MCF 10A (cell line): ENCODE results near the gene POU2AF1. TPM values are rescaled to one million over a fixed set of nuclear protein-coding genes. Genes with fewer than 3 reads are reported as not detected.
"Not testable (repeated sequence)": the region's sequence is repeated elsewhere in the genome, so short reads cannot be mapped to it uniquely, and the experiment has no call there.

ENCODE experiments used
- BruUV-seq: library from RNA; stranded (reverse); fragments of 400-500 nt; replicated peaks from 2 replicates; lab custom pipeline; 2021; lab: Mats Ljungman, UMichigan
- CTCF ChIA-PET: fragments of 300-600 bp; sonication (Branson Sonifier 250); formaldehyde crosslinking; extraction: SDS; loops from one replicate; lab custom pipeline; 2021; ENCODE audit warnings: antibody characterized with exemption, inconsistent platforms; lab: Yijun Ruan, JAX
- POLR2A ChIA-PET: fragments of 300-600, 350-650 bp; sonication (Branson Sonifier 250); formaldehyde crosslinking; extraction: SDS; loops from one replicate; lab custom pipeline; 2020; ENCODE audit warnings: antibody characterized with exemption, inconsistent platforms; lab: Yijun Ruan, JAX
- DNase-seq: peaks from one replicate; pipeline ENCODE4 v3.0.0-alpha.2; 2018; ENCODE audit not compliant: unreplicated experiment
- H3K27ac Mint-ChIP-seq: one replicate; pipeline ENCODE4 v1.8.0; 2022; ENCODE audit warnings: mild to moderate bottlenecking, low read depth, mixed read lengths; ENCODE audit not compliant: unreplicated experiment
- H3K27me3 Mint-ChIP-seq: one replicate; pipeline ENCODE4 v1.8.0; 2022; ENCODE audit warnings: mixed read lengths; ENCODE audit not compliant: insufficient read depth, unreplicated experiment
- H3K36me3 Mint-ChIP-seq: one replicate; pipeline ENCODE4 v1.8.0; 2022; ENCODE audit warnings: mild to moderate bottlenecking, moderate library complexity, mixed read lengths; ENCODE audit not compliant: insufficient read depth, unreplicated experiment
- H3K4me1 Mint-ChIP-seq: one replicate; pipeline ENCODE4 v1.8.0; 2022; ENCODE audit warnings: mixed read lengths; ENCODE audit not compliant: insufficient read depth, unreplicated experiment
- H3K4me3 Mint-ChIP-seq: one replicate; pipeline ENCODE4 v1.8.0; 2022; ENCODE audit warnings: mild to moderate bottlenecking, moderate library complexity, mixed read lengths; ENCODE audit not compliant: unreplicated experiment
- H3K9me3 Mint-ChIP-seq: one replicate; pipeline ENCODE4 v1.8.0; 2022; ENCODE audit warnings: mixed read lengths; ENCODE audit not compliant: unreplicated experiment
- CTCF ChIP-seq: fragments of 200-600 bp; IDR thresholded peaks from one replicate; pipeline ENCODE4 v1.8.0; 2022; ENCODE audit warnings: antibody characterized with exemption, mild to moderate bottlenecking; ENCODE audit not compliant: unreplicated experiment
- intact Hi-C: fragments of 100-400 bp; cut with micrococcal nuclease; formaldehyde crosslinking; loops from 2 replicates; pipeline ENCODE4 v1.14.1; 2022
- total RNA-seq: library from RNA; stranded (reverse); gene quantifications from 2 replicates; pipeline ENCODE4 v1.2.3, GENCODE V29; 2022

Gene POU2AF1
- total RNA-seq, 1 experiment from 2014 or later: not detected

DNA sequence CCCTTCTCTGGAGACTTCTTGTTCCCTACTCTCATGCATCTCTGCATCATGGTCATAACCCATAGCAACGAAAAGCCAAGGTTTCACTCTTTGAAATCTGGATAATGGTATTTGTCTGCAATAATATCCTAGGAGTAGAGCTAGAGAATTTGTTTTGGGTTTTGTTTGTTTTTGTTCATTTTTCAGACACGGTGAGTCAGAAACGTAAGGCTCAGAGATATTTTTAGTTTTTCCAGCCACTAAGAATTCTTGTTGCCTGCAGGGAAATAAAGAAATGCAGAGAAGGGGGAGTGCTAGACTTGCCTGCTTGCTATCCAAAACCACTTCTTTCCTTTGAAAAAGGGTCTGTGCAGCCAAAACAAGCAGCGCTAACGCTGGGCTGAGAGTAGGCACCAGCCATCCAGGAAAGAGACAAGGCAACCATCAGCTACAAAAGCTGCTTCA, 54.8 kb downstream of the POU2AF1 start:
- intact Hi-C loops: no loop called here
- no TSS peak for BruUV-seq
- Mint-ChIP-seq H3K36me3 (no peaks in the 10 kb centered on the region), H3K9me3 (no peaks in the 10 kb centered on the region), H3K4me1 (no peaks in the 10 kb centered on the region), H3K27me3 (peaks cover 53% of the 10 kb centered on the region), H3K27ac (no peak overlapping the region), H3K4me3 (no peak overlapping the region)
- ChIA-PET CTCF (interaction anchor here (0.7 to 1.6 kb wide), 3 partner anchors 9 to 53 kb away, joined by 3 to 5 read pairs (median 5); no protein-coding TSS in a partner anchor), POLR2A (interaction anchor here (0.6 to 1.8 kb wide), 6 partner anchors 12 to 102 kb away, joined by 3 to 6 read pairs (median 4); no protein-coding TSS in a partner anchor)
- TF ChIP-seq CTCF: no peak
- peak; percentile 20 for DNase-seq

DNA sequence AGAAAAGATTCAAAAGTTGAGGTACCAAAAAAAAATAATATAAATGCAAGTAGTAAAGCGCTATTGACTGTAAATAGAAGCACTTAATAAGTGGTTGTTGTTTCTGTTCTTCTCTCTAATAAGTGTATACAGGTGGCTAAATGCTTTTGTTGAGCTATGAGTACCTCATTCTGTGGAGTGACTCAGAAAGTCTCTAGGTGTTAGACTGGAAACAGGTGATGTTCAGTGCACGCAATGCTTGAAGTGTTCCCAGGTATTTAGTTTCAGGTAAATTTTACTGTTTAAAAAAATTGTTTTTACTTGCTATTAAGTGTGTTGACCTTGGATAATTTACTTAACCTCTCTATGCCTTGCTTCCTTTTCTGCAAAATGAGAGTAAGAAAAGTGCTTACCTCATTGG, 56.5 kb downstream of the POU2AF1 start:
- H3K27ac Mint-ChIP-seq: no peak overlapping the region
- TF ChIP-seq CTCF: no peak
- CTCF ChIA-PET: no interaction called here
- H3K9me3 Mint-ChIP-seq: no peaks in the 10 kb centered on the region
- H3K4me1 Mint-ChIP-seq: no peaks in the 10 kb centered on the region
- no peaks in the 10 kb centered on the region for H3K36me3 Mint-ChIP-seq
- H3K27me3 Mint-ChIP-seq: peaks cover 68% of the 10 kb centered on the region
- intact Hi-C loops: no loop called here
- BruUV-seq: no TSS peak
- H3K4me3 Mint-ChIP-seq: no peak overlapping the region
- DNase-seq: no peak
- POLR2A ChIA-PET: no interaction called here

- ChIA-PET CTCF (interaction anchor here (0.6 to 1.0 kb wide), 2 partner anchors 108 to 263 kb away, joined by 3 to 5 read pairs; no protein-coding TSS in a partner anchor), POLR2A (no interaction called here)
- Mint-ChIP-seq H3K27me3 (peaks cover 79% of the 10 kb centered on the region), H3K4me1 (no peaks in the 10 kb centered on the region), H3K9me3 (no peaks in the 10 kb centered on the region), H3K4me3 (no peak overlapping the region), H3K27ac (no peak overlapping the region), H3K36me3 (no peaks in the 10 kb centered on the region)
- intact Hi-C loops: no loop called here
- no TSS peak for BruUV-seq
- TF ChIP-seq CTCF: no peak
- no peak for DNase-seq
These were observed 58.1 kb downstream of the POU2AF1 start for GRCh38 chr11:111320728-111321568.

GRCh38 chr11:111320199-111320598, 58.9 kb downstream of the POU2AF1 start:
- H3K27ac Mint-ChIP-seq, intact Hi-C loops, H3K4me1 Mint-ChIP-seq, BruUV-seq, POLR2A ChIA-PET, H3K9me3 Mint-ChIP-seq, H3K4me3 Mint-ChIP-seq, H3K36me3 Mint-ChIP-seq, DNase-seq: not testable (repeated sequence)
- H3K27me3 Mint-ChIP-seq: peaks cover 79% of the 10 kb centered on the region
- CTCF ChIA-PET: interaction anchor here (1.0 kb wide), 1 partner anchor 109 kb away, joined by 5 read pairs; no protein-coding TSS in a partner anchor
